Caki2 (cell line): ENCODE data around the gene TEX14. TPM values are rescaled to one million over a fixed set of nuclear protein-coding genes. Genes with fewer than 3 reads are reported as not detected.

Experiments
- DNase-seq: peaks from one replicate; pipeline ENCODE4 v3.0.0-alpha.2; 2015; ENCODE audit warnings: low read depth
- in situ Hi-C: cut with HindIII; loops from 2 replicates; pipeline ENCODE4 v1.10.0; 2016; ENCODE audit warnings: low sequenced_read_pairs, low pct_unique_long_range_greater_than_20kb, mixed read lengths
- total RNA-seq: library from RNA; depleted of rRNA; stranded (reverse); fragments of >200 nt; shearing (Covaris generic); gene quantifications from 2 replicates; pipeline ENCODE4 v1.2.3, GENCODE V29; 2014; ENCODE audit warnings: low replicate concordance; rRNA removed

Gene TEX14
- not detected in 2 replicates for total RNA-seq

- DNase-seq = no peak
- in situ Hi-C loops = no loop called here
Measured at GRCh38 chr17:58691701-58692238, at the start of gene TEX14. Gene TEX14, minus strand, starts transcription at chr17:58692045. Its CDS starts 40,044 bp downstream, at chr17:58652001.

GRCh38 chr17:58741121-58741625 is 49.3 kb upstream of the TEX14 start:
- peak; percentile 4 for DNase-seq
- in situ Hi-C loops = no loop called here

- in situ Hi-C loops = no loop called here
- no peak for DNase-seq
Measured at GRCh38 chr17:58734811-58735210, 43.0 kb upstream of the TEX14 start.

- in situ Hi-C loops = no loop called here
Measured at GRCh38 chr17:58734040-58734439, 42.2 kb upstream of the TEX14 start.

GRCh38 chr17:58730937-58731336 is 39.1 kb upstream of the TEX14 start:
- in situ Hi-C loops = no loop called here
- DNase-seq = no peak

More at GRCh38 chr17:58734040-58734439, 42.2 kb upstream of the TEX14 start:
- no peak for DNase-seq

GRCh38 chr17:58728798-58729197 is 37.0 kb upstream of the TEX14 start:
- in situ Hi-C loops = no loop called here

GRCh38 chr17:58722696-58723095 is 30.9 kb upstream of the TEX14 start:
- in situ Hi-C loops = no loop called here
- DNase-seq = no peak

More at GRCh38 chr17:58728798-58729197, 37.0 kb upstream of the TEX14 start:
- no peak for DNase-seq

- no peak for DNase-seq
- in situ Hi-C loops = no loop called here
Measured at GRCh38 chr17:58722274-58722673, 30.4 kb upstream of the TEX14 start.

GRCh38 chr17:58710948-58711552 is 19.2 kb upstream of the TEX14 start:
- in situ Hi-C loops = no loop called here
- DNase-seq = peak; percentile 33

GRCh38 chr17:58706351-58707140 is 14.7 kb upstream of the TEX14 start:
- in situ Hi-C loops = no loop called here
- no peak for DNase-seq

- in situ Hi-C loops = no loop called here
Measured at GRCh38 chr17:58703916-58704286, 12.1 kb upstream of the TEX14 start.

GRCh38 chr17:58703137-58703915 is 11.5 kb upstream of the TEX14 start:
- no peak for DNase-seq
- in situ Hi-C loops = no loop called here

More at GRCh38 chr17:58703916-58704286, 12.1 kb upstream of the TEX14 start:
- no peak for DNase-seq

- DNase-seq = no peak
- in situ Hi-C loops = no loop called here
Measured at GRCh38 chr17:58702708-58703107, 10.9 kb upstream of the TEX14 start.

GRCh38 chr17:58702045-58702476 is 10.2 kb upstream of the TEX14 start:
- DNase-seq = no peak

GRCh38 chr17:58699771-58700170 is 7.9 kb upstream of the TEX14 start:
- DNase-seq = no peak
- in situ Hi-C loops = no loop called here

More at GRCh38 chr17:58702045-58702476, 10.2 kb upstream of the TEX14 start:
- in situ Hi-C loops = no loop called here

- in situ Hi-C loops = no loop called here
- no peak for DNase-seq
Measured at GRCh38 chr17:58694826-58695225, 3.0 kb upstream of the TEX14 start.

- DNase-seq = peak; percentile 52
Measured at GRCh38 chr17:58694302-58694701, 2.5 kb upstream of the TEX14 start.

GRCh38 chr17:58693751-58694150 is 1.9 kb upstream of the TEX14 start:
- in situ Hi-C loops = no loop called here
- no peak for DNase-seq

More at GRCh38 chr17:58694302-58694701, 2.5 kb upstream of the TEX14 start:
- in situ Hi-C loops = no loop called here
